Endodermal cell (in vitro differentiated cells): ENCODE data around the gene MAP4K3. TPM values are rescaled to one million over a fixed set of nuclear protein-coding genes. Genes with fewer than 3 reads are reported as not detected.

Experiments used
- DNase-seq: peaks from one replicate; pipeline ENCODE4 v3.0.0-alpha.2; 2017
- H3K27ac ChIP-seq: 2 replicates; pipeline ENCODE4 v1.5.1; 2013; ENCODE audit warnings: mild to moderate bottlenecking, low read depth, low read length, moderate library complexity
- H3K27me3 ChIP-seq: 2 replicates; pipeline ENCODE4 v1.6.1; 2013; ENCODE audit warnings: mild to moderate bottlenecking, low read length, moderate library complexity; ENCODE audit not compliant: insufficient read depth, control insufficient read depth, poor library complexity, severe bottlenecking
- H3K36me3 ChIP-seq: 2 replicates; pipeline ENCODE4 v1.7.0; 2013; ENCODE audit warnings: mild to moderate bottlenecking, low read length, moderate library complexity; ENCODE audit not compliant: control insufficient read depth, insufficient read depth
- H3K4me1 ChIP-seq: one replicate; pipeline ENCODE4 v1.7.0; 2013; ENCODE audit warnings: low read length; ENCODE audit not compliant: control insufficient read depth, insufficient read depth
- H3K4me3 ChIP-seq: 2 replicates; pipeline ENCODE4 v1.5.1; 2013; ENCODE audit warnings: mild to moderate bottlenecking, low read length, moderate library complexity
- H3K9ac ChIP-seq: 2 replicates; pipeline ENCODE4 v1.6.1; 2013; ENCODE audit warnings: mild to moderate bottlenecking, low read length, moderate library complexity; ENCODE audit not compliant: poor library complexity, severe bottlenecking; ENCODE audit errors: extremely low read depth
- H3K9me3 ChIP-seq: 2 replicates; pipeline ENCODE4 v1.6.1; 2013; ENCODE audit warnings: mild to moderate bottlenecking, low read length, moderate library complexity; ENCODE audit not compliant: control insufficient read depth
- H3K27ac Mint-ChIP-seq: 2 replicates; pipeline ENCODE4 v1.8.0; 2020; ENCODE audit warnings: mixed read lengths
- H3K27me3 Mint-ChIP-seq: 2 replicates; pipeline ENCODE4 v1.8.0; 2021; ENCODE audit warnings: mild to moderate bottlenecking, mixed read lengths; ENCODE audit not compliant: insufficient read depth
- H3K36me3 Mint-ChIP-seq: 2 replicates; pipeline ENCODE4 v1.8.0; 2020; ENCODE audit warnings: low read depth, mixed read lengths
- H3K4me1 Mint-ChIP-seq: 2 replicates; pipeline ENCODE4 v1.8.0; 2020; ENCODE audit warnings: mixed read lengths
- H3K4me3 Mint-ChIP-seq: 2 replicates; pipeline ENCODE4 v1.8.0; 2020; ENCODE audit warnings: mild to moderate bottlenecking, moderate library complexity, mixed read lengths
- H3K9me3 Mint-ChIP-seq: 2 replicates; pipeline ENCODE4 v1.8.0; 2020; ENCODE audit warnings: mild to moderate bottlenecking, mixed read lengths
- WGBS, 2 experiments: methylation state at CpG; one replicate each; pipeline versions ENCODE4 v1.1.5 to v1.1.7; 2013; ENCODE audit warnings: missing lambda C conversion rate in 2 of 2, mixed read lengths in 1 of 2; ENCODE audit not compliant: insufficient coverage in 1 of 2, insufficient read length in 1 of 2; 5-methylcytosine and 5-hydroxymethylcytosine counted together
- total RNA-seq, 2 donors: library from RNA; stranded (reverse); fragmentation: NEBNext Ultra II Directional in 1 of 2; extraction: Animal tissue kit (Norgen Biotek cat#: 25700) in 1 of 2; gene quantifications; 2 replicates in 1 of 2; 3 replicates in 1 of 2; pipeline ENCODE4 v1.2.1, GENCODE V29; 2021
- TF ChIP-seq, protein P1 (sequence below): fragments of 200-600 bp; sonication (generic); conservative IDR thresholded peaks from 2 replicates; pipeline ENCODE4 v1.5.0; 2021; ENCODE audit warnings: antibody characterized with exemption, mild to moderate bottlenecking

The MAP4K3 gene
- total RNA-seq, 2 donors from 2014 or later: 39.1 to 45.5 TPM

DNA sequence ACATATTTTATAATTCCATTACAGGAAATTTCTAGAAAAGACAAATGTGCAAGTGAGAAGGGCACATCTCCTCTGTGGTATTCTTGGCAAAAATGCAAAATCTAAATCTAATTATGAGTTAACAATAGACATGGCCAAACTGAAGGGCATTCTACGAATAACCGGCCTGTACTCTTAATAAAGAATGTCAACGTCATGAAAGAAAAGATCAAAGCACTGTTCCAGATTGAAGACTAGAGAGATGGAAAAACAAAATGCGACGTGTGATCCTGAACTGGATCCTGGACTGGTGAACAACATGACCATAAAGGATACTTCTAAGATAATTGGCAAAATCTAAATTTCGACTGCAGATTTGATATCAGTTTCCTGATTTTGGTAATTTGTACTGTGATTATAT is 196.3 kb downstream of the MAP4K3 start:
- WGBS, 2 experiments: 93 to 94% methylated on average over 6 of the region's 6 CpGs
- H3K27me3 ChIP-seq: no peaks in the 10 kb centered on the region
- peaks cover 7% of the 10 kb centered on the region for H3K9me3 ChIP-seq
- peaks cover 4% of the 10 kb centered on the region for H3K4me1 Mint-ChIP-seq
- no peak overlapping the region for H3K9ac ChIP-seq
- H3K27me3 Mint-ChIP-seq: no peaks in the 10 kb centered on the region
- no peak overlapping the region for H3K4me3 ChIP-seq
- H3K4me3 Mint-ChIP-seq: no peak overlapping the region
- H3K9me3 Mint-ChIP-seq: peaks cover 43% of the 10 kb centered on the region
- H3K36me3 Mint-ChIP-seq: peaks cover 14% of the 10 kb centered on the region
- TF ChIP-seq, protein P1, sequence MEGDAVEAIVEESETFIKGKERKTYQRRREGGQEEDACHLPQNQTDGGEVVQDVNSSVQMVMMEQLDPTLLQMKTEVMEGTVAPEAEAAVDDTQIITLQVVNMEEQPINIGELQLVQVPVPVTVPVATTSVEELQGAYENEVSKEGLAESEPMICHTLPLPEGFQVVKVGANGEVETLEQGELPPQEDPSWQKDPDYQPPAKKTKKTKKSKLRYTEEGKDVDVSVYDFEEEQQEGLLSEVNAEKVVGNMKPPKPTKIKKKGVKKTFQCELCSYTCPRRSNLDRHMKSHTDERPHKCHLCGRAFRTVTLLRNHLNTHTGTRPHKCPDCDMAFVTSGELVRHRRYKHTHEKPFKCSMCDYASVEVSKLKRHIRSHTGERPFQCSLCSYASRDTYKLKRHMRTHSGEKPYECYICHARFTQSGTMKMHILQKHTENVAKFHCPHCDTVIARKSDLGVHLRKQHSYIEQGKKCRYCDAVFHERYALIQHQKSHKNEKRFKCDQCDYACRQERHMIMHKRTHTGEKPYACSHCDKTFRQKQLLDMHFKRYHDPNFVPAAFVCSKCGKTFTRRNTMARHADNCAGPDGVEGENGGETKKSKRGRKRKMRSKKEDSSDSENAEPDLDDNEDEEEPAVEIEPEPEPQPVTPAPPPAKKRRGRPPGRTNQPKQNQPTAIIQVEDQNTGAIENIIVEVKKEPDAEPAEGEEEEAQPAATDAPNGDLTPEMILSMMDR: no peak
- no peaks in the 10 kb centered on the region for H3K4me1 ChIP-seq
- DNase-seq: no peak
- H3K27ac Mint-ChIP-seq: no peak overlapping the region
- no peaks in the 10 kb centered on the region for H3K36me3 ChIP-seq
- H3K27ac ChIP-seq: no peak overlapping the region

DNA sequence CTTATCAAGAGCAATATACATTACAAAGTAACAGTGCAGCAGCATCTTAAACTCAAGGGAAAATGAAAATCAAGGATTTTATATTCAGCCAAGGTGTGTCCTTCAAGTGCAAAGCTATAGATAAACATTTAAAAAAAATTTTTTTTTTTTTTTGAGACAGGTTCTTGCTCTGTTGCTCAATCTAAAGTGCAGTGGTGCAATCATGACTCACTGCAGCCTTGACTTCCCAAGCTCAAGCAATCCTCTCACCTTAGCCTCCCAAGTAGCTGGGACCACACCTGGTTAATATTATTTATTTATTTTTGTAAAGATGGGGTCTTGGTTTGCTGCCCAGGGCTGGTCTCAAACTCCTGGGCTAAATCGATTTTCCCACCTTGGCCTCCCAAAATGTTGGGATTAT is 202.3 kb downstream of the MAP4K3 start:
- WGBS, 2 experiments: 96 to 100% methylated on average over 1 of the region's 1 CpG
- peaks cover 20% of the 10 kb centered on the region for H3K9me3 Mint-ChIP-seq
- H3K27me3 Mint-ChIP-seq: no peaks in the 10 kb centered on the region
- no peaks in the 10 kb centered on the region for H3K36me3 ChIP-seq
- H3K9me3 ChIP-seq: peaks cover 13% of the 10 kb centered on the region
- H3K4me3 Mint-ChIP-seq: no peak overlapping the region
- no peak overlapping the region for H3K27ac Mint-ChIP-seq
- no peak overlapping the region for H3K9ac ChIP-seq
- no peaks in the 10 kb centered on the region for H3K4me1 Mint-ChIP-seq
- no peaks in the 10 kb centered on the region for H3K4me1 ChIP-seq
- no peak overlapping the region for H3K27ac ChIP-seq
- no peaks in the 10 kb centered on the region for H3K27me3 ChIP-seq
- TF ChIP-seq, protein P1: no peak
- H3K36me3 Mint-ChIP-seq: peaks cover 4% of the 10 kb centered on the region
- no peak overlapping the region for H3K4me3 ChIP-seq
- DNase-seq: no peak

DNA sequence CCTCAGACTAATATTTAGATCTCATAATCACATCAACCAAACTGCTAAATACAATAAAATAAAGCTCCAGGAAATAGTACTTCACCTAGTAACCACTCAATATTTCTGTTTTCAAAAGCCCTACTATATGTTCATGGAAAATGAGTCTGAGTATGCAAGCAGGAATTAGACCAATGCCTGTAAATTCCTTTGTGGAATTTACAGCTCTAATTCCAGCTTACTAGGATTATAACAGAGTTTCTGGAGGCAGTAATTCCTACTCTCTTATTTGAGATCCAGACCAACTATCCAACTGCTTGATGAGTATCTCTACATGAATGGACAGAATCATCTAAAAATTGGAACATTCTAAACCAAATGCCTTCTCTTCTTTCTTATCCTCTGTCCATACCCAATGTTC is 204.9 kb downstream of the MAP4K3 start:
- Histone ChIP-seq H3K9me3 (peaks cover 13% of the 10 kb centered on the region), H3K9ac (no peak overlapping the region), H3K36me3 (no peaks in the 10 kb centered on the region), H3K4me1 (no peaks in the 10 kb centered on the region), H3K27me3 (no peaks in the 10 kb centered on the region), H3K4me3 (no peak overlapping the region), H3K27ac (no peak overlapping the region)
- Mint-ChIP-seq H3K9me3 (peaks cover 14% of the 10 kb centered on the region), H3K27ac (no peak overlapping the region), H3K4me1 (peaks cover 12% of the 10 kb centered on the region), H3K27me3 (no peaks in the 10 kb centered on the region), H3K36me3 (peaks cover 4% of the 10 kb centered on the region), H3K4me3 (no peak overlapping the region)
- no peak for DNase-seq
- TF ChIP-seq, protein P1: no peak
